ENCODE data around the gene ZNF688.

ZNF688 gene

DNA sequence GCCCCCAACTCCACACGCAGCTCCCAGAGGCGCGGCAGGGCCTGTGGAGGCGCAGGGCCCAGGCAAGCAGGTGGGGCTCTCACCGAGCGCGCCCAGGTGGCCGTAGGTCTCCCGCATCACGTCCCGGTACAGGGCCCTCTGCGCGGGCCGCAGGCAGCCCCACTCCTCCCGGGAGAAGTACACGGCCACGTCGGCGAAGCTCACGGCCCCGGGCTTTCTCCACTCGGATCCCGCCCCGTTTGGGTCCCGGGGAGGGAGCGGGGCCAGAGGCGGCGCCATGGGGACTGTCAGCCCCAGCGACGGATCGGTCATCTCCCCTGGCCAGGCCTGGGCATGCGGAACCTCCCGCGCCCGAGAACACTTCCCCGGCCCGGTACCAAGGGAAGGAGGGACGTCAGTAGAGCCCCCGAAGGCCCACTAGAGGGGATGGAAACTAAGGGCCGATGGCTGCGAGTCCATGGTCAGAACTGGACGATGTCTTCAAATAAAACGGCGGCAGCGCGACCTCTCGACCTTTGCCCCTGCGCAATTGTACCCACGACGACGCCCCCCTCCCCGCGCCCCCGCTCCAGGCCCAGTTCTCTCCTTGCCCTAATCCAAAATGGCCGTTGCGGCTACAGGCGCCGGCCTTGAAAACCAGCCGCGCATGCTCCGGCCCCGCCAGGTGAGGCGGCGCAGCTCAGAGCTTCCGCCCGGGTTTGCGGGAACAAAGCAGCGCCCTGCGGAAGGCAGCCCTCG is 37.0 kb downstream of the ZNF688 start, which contains the start of gene ZNF747:
ZNF747 (minus strand) TSS at position 491 of the 738 bp plus-strand sequence; CDS start at position 312, 179 bp downstream.
- H3K4me3 ChIP-seq (ENCODE audit: severe bottlenecking) = peak within 1 kb of the TSS; percentile 60
- no peaks in the 10 kb centered on the region for H3K9me3 ChIP-seq (ENCODE audit: severe bottlenecking)
- TF ChIP-seq, protein P1, sequence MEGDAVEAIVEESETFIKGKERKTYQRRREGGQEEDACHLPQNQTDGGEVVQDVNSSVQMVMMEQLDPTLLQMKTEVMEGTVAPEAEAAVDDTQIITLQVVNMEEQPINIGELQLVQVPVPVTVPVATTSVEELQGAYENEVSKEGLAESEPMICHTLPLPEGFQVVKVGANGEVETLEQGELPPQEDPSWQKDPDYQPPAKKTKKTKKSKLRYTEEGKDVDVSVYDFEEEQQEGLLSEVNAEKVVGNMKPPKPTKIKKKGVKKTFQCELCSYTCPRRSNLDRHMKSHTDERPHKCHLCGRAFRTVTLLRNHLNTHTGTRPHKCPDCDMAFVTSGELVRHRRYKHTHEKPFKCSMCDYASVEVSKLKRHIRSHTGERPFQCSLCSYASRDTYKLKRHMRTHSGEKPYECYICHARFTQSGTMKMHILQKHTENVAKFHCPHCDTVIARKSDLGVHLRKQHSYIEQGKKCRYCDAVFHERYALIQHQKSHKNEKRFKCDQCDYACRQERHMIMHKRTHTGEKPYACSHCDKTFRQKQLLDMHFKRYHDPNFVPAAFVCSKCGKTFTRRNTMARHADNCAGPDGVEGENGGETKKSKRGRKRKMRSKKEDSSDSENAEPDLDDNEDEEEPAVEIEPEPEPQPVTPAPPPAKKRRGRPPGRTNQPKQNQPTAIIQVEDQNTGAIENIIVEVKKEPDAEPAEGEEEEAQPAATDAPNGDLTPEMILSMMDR (IDR thresholded peaks at IDR 0.05; ENCODE audit: poor library complexity, severe bottlenecking) = no peak
- ATAC-seq (ENCODE audit: low read depth) = peak; percentile 74
- H3K27me3 ChIP-seq (ENCODE audit: insufficient read depth, poor library complexity, severe bottlenecking) = no peaks in the 10 kb centered on the region
- H3K27ac ChIP-seq (ENCODE audit: poor library complexity, severe bottlenecking) = peak within 1 kb of the TSS; percentile 71
- no peak for DNase-seq (ENCODE audit: low spot score)
- peaks cover 2% of the 10 kb centered on the region for H3K4me1 ChIP-seq (ENCODE audit: insufficient read depth, poor library complexity, severe bottlenecking)
- peaks cover 14% of the 10 kb centered on the region; the same call in 1 of the 2 replicates for H3K36me3 ChIP-seq (ENCODE audit: low read depth)

DNA sequence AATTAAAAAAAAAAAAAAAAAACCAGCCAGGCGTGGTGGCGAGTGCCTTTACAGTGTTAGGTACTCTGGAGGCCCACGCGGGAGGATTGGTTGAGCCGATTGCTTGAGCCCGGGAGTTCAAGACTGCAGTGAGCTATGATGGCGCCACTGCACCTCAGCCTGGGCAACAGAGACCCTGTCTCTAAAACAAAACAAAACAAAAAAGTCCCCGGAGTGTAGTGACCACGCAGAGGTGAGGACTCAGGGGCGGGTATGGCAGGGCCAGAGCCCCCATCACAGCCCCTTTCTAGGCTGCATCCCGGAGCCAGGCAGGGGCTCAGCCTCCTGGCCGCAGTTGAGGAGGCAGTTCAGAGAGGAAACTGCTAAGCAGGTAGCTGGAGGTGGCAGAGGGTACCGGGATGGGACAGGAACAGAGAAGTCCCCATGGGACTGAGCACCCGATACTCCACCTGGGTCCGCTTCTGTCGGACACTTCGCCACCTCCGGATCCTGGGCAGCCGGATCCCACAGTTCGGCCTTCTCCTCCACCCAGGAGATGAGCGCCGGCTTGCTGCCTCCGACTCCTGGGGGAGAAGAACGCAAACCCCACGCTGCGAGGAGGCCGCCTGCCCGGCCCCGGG is 37.7 kb downstream of the ZNF688 start:
- peaks cover 2% of the 10 kb centered on the region for H3K4me1 ChIP-seq (ENCODE audit: insufficient read depth, poor library complexity, severe bottlenecking)
- DNase-seq (ENCODE audit: low spot score) (no peak), ATAC-seq (ENCODE audit: low read depth) (no peak; the same call in 2 of the 3 replicates)
- H3K27me3 ChIP-seq (ENCODE audit: insufficient read depth, poor library complexity, severe bottlenecking) = no peaks in the 10 kb centered on the region
- H3K4me3 ChIP-seq (ENCODE audit: severe bottlenecking) = peak overlapping the region; percentile 60
- peaks cover 14% of the 10 kb centered on the region; the same call in 1 of the 2 replicates for H3K36me3 ChIP-seq (ENCODE audit: low read depth)
- H3K27ac ChIP-seq (ENCODE audit: poor library complexity, severe bottlenecking) = peak overlapping the region; percentile 71
- H3K9me3 ChIP-seq (ENCODE audit: severe bottlenecking) = no peaks in the 10 kb centered on the region
- TF ChIP-seq, protein P1 (IDR thresholded peaks at IDR 0.05; ENCODE audit: poor library complexity, severe bottlenecking) = no peak

DNA sequence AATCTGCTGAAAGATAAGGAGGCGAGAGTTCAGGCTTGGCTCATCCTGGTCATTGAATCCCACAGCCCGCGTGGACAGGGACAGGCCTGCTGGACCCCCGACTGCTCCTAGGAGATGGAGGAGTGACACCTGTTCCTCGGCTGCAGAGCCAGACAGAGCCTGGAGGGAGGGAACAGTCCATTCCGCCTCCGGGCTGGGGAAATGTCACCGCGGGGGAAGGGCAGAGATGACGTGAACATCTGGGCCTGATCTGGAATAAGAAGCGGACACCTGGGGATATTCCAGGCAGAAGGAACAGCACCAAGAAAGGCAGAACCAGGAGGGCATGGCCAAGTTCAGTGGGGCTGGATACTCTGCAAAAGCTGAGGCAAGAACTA is 38.4 kb downstream of the ZNF688 start:
- H3K27ac ChIP-seq (ENCODE audit: poor library complexity, severe bottlenecking) = no peak overlapping the region
- TF ChIP-seq, protein P1 (IDR thresholded peaks at IDR 0.05; ENCODE audit: poor library complexity, severe bottlenecking) = no peak
- ATAC-seq (ENCODE audit: low read depth) = no peak

DNA sequence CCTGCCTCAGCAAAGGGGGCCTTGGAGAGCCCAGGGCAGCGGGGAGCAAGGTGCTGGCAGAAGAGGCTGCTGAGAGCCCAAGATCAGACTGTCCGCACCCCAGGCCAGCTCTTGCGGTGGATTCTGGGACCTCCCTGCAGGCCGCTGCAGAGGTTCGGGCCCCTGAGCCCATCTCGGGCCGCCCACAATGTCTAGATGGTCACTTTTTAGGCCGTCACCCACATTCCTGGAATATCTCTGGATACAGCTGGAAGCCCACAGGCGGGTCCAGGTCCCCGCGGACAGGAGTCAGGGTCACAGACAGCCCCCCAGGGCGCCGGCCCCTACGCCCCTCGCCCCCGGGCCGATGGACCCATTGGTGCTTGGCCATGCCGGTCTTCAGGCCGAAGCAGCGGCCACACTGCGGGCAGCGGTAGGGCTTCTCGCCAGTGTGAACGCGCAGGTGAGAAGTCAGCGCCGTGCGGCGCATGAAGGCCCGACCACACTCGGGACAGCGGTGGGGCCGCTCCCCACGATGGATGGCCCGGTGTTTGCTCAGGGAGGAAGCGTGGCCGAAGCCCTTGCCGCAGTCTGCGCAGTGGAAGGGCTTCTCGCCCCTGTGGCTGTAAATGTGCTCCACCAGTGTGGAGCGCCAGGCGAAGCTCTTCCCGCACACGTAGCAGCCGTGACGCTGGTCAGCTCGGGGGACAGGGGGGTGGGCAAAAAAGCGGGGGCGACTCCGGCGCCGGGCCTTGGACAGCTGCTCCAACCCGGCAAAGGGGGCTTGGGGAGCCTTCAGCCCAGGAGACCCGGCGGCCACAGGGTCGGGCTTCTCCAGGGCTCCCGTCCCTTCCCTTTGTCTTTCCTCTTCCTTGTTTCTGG is 39.0 kb downstream of the ZNF688 start:
- TF ChIP-seq, protein P1 (IDR thresholded peaks at IDR 0.05; ENCODE audit: poor library complexity, severe bottlenecking) = no peak
- H3K36me3 ChIP-seq (ENCODE audit: low read depth) = peaks cover 14% of the 10 kb centered on the region; the same call in 1 of the 2 replicates
- no peaks in the 10 kb centered on the region for H3K27me3 ChIP-seq (ENCODE audit: insufficient read depth, poor library complexity, severe bottlenecking)
- DNase-seq (ENCODE audit: low spot score) = no peak
- H3K27ac ChIP-seq (ENCODE audit: poor library complexity, severe bottlenecking) = no peak overlapping the region
- no peak overlapping the region for H3K4me3 ChIP-seq (ENCODE audit: severe bottlenecking)
- peaks cover 11% of the 10 kb centered on the region for H3K4me1 ChIP-seq (ENCODE audit: insufficient read depth, poor library complexity, severe bottlenecking)
- H3K9me3 ChIP-seq (ENCODE audit: severe bottlenecking) = no peaks in the 10 kb centered on the region
- ATAC-seq (ENCODE audit: low read depth) = no peak

More for the DNA sequence above, 38.4 kb downstream of the ZNF688 start:
- DNase-seq (ENCODE audit: low spot score) = no peak
- H3K27me3 ChIP-seq (ENCODE audit: insufficient read depth, poor library complexity, severe bottlenecking) = no peaks in the 10 kb centered on the region
- H3K9me3 ChIP-seq (ENCODE audit: severe bottlenecking) = no peaks in the 10 kb centered on the region
- peaks cover 14% of the 10 kb centered on the region; the same call in 1 of the 2 replicates for H3K36me3 ChIP-seq (ENCODE audit: low read depth)
- H3K4me3 ChIP-seq (ENCODE audit: severe bottlenecking) = no peak overlapping the region
- H3K4me1 ChIP-seq (ENCODE audit: insufficient read depth, poor library complexity, severe bottlenecking) = peaks cover 5% of the 10 kb centered on the region

All from RWPE2 (cell line).